Stimulated activated CD8-positive, alpha-beta memory T cell treated with anti-CD3 and anti-CD28 coated beads, Interleukin-2, amount 100 ng/mL, for 48 hours (primary cell): ENCODE measurements around the gene ST7.
A peak's percentile ranks its signal among the peaks of the same experiment; 100 is the strongest.
"Not testable (repeated sequence)": the region's sequence is repeated elsewhere in the genome, so short reads cannot be mapped to it uniquely, and the experiment has no call there.

Experiments used
- DNase-seq, 2 donors: peaks; one replicate each; pipeline ENCODE4 v3.0.0-alpha.2; 2020; ENCODE audit warnings: low read depth in 2 of 2

Gene ST7

GRCh38 chr7:116951366-116952292, 1.7 kb upstream of the ST7 start:
- no peak for DNase-seq

DNA sequence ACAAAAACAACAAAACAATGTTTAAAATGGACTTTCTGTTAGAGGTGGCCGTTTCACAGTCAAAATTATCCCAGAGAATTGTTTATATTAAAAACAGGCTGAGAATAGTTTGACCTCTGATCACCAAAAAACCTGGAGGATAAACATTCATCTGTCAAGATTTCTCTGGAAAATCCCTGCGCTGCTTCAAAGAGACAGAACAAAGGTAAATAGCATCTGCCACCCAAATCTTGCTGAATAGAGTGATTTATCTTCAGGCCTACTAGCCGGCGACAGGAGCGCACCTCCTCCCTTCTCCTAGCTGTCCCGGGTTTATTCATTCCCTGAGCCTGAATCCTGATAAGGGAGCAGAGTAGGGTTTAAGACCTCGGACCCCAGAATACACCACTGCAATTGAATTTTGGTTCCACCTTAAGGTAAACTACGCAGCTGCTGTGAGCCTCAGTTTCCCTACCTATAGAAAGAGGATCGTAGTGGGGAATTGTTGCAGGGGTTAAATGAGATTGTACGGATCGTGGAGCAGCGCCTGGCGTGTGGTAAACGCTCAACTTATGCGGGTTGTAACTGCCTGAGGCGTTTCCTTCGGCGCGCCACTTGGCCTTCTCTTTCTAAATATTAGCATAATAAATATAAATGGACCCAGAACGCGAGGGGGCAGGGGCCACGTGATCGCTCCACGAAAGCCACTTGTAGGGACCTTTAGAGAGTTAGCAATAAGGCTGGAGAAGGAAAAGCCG, 498 bp upstream of the ST7 start:
- no peak for DNase-seq

GRCh38 chr7:116953906-116954838, 871 bp downstream of the ST7 start:
- peak in 1 of 2 donors; percentile 1 for DNase-seq

DNA sequence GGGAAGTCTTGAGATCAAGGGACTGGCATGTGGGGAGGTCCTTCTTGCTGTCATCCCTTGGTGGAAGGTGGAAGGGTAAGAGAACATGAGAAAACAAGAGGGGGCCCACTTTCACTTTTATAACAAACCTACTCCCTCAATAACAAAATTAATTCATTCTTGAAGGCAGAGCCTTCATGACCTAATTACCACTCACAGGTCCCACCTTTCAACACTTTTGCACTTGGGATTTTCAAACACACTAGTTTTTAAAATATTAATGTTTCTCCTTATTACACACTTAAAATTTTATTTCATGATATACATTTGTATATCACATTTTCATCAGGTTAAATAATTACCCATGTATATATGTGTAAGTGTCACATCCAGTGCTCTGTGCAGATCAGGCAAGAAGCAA, 2.0 kb downstream of the ST7 start:
- DNase-seq, result no peak

- DNase-seq, result no peak
These were observed 2.6 kb downstream of the ST7 start for GRCh38 chr7:116955801-116956476.

GRCh38 chr7:116956477-116956804, 3.1 kb downstream of the ST7 start:
- no peak for DNase-seq

DNA sequence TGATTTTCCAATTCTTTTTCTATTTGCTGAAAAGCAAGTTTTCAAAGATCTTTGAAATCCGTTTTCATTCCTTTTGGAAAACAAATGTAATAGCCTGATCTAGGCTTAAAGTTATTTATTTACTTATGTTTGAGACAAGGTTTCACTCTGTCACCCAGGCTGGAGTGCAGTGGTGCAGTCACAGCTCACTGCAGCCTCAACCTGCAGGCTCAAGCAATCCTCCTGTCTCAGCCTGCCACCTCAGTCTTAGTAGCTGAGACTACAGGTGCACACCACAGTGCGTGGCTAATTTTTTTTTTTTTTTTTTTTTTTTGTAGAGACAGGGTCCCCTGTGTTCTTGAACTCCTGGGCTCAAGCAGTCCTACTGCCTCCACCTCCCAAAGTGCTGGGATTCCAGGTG, 4.6 kb downstream of the ST7 start:
- DNase-seq, result no peak

DNA sequence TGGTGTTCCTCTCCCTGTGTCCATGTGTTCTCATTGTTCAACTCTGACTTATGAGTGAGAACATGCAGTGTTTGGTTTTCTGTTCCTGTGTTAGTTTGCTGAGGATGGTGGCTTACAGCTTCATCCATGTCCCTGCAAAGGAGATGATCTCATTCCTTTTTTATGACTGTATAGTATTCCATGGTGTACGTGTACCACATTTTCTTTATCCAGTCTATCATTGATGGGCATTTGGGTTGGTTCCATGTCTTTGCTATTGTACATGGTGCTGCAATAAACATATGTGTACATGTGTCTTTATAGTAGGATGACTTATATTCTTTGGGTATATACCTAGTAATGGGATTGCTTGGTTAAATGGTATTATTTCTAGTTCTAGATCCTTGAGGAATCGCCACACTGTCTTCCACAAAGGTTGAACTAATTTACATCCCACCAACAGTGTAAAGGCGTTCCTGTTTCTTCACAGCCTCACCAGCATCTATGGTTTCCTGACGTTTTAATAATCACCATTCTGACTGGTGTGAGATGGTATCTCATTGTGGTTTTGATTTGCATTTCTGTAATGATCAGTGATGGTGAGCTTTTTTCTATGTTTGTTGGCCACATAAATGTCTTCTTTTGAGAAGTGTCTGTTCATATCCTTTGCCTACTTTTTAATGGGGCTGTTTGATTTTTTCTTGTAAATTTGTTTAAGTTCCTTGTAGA, 8.8 kb downstream of the ST7 start:
- DNase-seq, result not testable (repeated sequence)

- no peak for DNase-seq
These were observed 9.9 kb downstream of the ST7 start for GRCh38 chr7:116963234-116963633.

DNA sequence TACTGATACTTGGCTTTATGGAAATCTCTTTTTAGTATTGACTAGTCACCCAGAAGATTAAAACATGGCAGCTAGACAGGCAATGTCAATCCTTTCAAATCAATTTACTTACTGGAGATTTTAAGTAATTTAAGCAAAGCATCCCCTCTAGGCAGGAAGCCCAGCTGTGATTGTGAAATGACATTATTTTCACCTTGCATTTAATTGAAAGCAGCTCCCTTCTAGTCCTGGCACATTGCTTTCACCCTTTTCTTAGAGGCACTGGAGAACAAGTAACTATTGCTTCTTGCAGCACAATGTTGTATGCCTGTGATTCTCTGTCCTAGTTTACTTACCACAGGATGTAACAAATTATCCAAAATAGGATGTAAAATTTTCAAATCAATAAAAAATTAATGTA, 13.3 kb downstream of the ST7 start:
- no peak for DNase-seq

DNA sequence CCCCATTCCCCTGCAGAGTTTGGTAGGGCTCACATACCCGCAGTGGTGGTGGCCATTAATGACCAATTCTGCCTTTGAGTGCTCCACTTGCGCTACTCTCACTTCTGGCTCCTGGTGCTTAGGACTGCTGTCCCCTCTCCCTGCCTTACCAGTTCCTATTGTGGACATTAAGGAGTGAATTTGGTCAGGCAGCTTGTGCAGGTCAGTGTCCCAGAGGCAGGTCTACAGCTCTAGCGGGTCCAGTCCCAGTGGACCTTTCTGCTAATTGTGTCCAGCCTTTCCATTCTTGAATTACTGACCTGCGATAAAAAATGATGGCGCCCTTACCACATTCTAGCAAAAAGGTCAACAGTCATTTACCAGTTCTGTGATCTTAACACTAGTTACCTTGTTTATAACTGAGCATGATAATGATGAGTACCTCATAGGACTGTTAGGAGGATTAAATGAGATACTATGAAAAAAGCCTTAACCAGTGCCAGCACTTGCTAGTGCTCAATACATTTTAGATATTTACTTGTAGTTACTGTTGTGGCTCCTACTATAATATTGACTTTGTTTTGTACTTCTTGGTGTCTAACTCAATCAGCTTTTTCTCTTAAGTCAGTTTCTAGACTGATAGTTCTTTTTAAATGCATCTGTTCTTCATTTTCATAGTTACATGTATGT, 14.1 kb downstream of the ST7 start:
- no peak for DNase-seq

DNA sequence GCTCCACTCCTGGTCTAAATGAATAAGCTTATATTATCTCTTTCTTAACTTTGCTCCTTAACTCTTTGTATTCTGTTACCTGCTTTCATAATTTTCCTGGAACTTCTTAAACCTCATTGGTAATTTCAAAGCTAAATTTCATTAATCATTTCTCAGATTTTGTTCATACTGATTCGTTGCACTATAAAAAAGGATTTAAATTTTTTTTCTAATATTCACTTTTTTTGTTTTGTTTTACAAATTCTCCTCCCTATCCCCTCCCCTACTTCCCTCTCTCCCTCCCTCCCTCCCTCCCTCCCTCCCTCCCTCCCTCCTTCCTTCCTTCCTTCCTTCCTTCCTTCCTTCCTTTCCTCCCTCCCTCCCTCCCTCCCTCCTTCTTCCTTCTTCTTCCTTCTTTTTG, 14.7 kb downstream of the ST7 start:
- no peak for DNase-seq

DNA sequence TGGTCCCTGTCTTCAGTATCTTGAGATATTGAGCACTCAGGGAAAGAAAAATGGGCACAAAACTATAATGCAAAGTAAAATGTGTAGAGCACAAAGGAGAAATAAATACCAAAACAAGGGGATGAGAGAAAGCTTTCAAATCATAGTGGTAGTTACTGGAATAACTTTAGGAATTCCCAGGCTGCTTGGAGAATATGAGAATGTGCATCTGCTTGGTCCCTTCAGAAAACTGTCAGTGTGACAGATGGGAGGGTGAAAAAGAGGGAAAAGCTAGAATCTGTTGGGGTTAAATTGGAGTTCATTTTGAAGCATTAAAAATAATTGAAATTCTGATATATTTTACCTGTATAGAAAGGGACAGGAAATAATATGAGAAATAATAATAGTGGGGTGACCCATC, 15.3 kb downstream of the ST7 start:
- DNase-seq, result no peak

- no peak for DNase-seq
These were observed 16.1 kb downstream of the ST7 start for GRCh38 chr7:116969371-116969902.

DNA sequence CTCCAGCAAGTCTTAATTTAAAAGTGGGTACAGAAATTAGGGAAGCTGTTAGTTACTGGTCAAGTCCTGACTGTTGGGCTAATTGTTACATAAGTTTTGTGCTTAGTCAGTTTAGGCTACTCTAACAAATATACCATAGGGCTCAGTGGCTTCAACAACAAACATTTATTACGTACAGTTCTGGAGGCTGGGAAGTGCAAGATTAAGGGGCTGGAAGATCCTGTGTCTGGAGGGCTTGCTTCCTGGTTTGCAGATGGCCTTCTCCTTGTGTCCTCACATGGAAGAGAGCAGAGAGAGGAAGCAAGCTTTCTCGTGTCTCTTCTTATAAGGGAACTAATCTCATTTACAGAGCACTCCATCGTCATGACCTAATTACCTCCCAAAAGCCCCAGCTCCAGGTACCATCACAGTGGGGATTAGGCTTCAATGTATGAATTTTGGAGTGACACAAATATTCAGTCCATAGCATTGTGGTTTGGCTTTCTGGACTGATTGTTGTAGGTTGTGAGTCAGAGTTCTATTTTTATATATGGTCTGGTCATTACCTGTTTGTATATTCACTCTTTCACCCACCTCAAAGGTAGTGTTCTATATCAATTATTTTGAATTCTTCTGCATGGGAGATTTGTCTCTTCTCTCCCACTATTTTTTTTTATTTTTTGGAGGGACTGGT, 17.1 kb downstream of the ST7 start:
- no peak for DNase-seq

GRCh38 chr7:116971153-116971552, 17.9 kb downstream of the ST7 start:
- DNase-seq, result not testable (repeated sequence)

DNA sequence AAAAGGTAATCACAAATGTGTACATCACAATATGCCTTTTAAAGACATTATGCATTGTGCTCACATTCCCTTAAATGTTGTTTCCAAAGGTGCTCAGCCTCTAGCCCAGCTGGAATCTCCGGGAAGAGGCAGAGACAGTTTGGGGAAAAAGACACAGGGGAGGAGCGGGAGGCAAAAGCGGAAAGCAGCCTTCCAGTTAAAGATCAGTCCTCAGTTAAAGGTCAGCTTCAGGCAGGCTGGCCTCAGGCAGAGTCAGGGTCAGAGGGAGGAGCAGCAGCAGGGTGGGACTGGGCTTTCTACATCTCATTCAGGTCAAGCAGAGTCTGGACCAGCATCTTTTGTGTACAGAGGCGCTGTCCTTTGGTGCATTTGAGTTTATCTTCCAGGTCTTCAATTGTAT, 18.6 kb downstream of the ST7 start:
- no peak for DNase-seq

DNA sequence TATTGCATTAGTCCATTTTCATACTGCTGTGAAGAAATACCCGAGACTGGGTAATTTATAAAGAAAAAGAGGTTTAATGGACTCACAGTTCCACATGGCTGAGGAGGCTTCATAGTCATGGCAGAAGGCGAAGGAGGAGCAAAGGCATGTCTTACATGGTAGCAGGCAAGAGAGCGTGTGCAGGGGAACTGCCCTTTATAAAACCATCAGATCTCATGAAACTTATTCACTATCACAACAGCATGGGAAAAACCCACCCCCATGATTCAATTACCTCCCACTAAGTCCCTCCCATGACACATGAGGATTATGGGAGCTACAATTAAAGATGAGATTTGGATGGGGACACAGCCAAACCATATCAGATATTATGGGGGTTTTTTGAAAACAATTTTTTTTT, 21.7 kb downstream of the ST7 start:
- not testable (repeated sequence) for DNase-seq

- no peak for DNase-seq
These were observed 23.9 kb downstream of the ST7 start for GRCh38 chr7:116977172-116977571.
